ENCODE results near the gene PACS2.

DNA sequence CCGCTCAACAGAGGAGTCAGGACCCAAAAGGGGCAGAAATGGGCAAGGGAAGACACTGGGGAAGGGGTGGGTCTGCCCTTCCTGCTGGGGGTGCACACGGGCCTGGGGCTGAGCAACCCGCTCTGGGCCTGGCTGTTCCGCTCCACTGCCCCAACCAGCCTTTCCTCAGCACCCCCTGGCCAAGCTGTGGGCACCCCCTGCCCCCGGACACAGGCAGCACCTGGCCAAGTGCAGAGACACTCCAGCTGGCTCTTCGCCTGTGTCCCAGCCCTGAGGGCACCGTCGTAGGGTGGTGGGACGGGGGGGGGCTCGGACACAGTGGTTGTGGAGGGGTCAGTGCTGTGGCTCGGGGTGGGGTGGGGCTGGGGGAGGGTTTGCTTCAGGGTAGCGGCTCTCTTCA, 10.3 kb downstream of the PACS2 start:
- TF ChIP-seq, protein P1, sequence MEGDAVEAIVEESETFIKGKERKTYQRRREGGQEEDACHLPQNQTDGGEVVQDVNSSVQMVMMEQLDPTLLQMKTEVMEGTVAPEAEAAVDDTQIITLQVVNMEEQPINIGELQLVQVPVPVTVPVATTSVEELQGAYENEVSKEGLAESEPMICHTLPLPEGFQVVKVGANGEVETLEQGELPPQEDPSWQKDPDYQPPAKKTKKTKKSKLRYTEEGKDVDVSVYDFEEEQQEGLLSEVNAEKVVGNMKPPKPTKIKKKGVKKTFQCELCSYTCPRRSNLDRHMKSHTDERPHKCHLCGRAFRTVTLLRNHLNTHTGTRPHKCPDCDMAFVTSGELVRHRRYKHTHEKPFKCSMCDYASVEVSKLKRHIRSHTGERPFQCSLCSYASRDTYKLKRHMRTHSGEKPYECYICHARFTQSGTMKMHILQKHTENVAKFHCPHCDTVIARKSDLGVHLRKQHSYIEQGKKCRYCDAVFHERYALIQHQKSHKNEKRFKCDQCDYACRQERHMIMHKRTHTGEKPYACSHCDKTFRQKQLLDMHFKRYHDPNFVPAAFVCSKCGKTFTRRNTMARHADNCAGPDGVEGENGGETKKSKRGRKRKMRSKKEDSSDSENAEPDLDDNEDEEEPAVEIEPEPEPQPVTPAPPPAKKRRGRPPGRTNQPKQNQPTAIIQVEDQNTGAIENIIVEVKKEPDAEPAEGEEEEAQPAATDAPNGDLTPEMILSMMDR (IDR thresholded peaks at IDR 0.05) = no peak
- TF ChIP-seq, protein P2, sequence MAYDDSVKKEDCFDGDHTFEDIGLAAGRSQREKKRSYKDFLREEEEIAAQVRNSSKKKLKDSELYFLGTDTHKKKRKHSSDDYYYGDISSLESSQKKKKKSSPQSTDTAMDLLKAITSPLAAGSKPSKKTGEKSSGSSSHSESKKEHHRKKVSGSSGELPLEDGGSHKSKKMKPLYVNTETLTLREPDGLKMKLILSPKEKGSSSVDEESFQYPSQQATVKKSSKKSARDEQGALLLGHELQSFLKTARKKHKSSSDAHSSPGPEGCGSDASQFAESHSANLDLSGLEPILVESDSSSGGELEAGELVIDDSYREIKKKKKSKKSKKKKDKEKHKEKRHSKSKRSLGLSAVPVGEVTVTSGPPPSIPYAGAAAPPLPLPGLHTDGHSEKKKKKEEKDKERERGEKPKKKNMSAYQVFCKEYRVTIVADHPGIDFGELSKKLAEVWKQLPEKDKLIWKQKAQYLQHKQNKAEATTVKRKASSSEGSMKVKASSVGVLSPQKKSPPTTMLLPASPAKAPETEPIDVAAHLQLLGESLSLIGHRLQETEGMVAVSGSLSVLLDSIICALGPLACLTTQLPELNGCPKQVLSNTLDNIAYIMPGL (CRISPR knock-in tag; IDR thresholded peaks at IDR 0.05) = no peak
- TF ChIP-seq NR2C2 (CRISPR knock-in tag; IDR thresholded peaks at IDR 0.05) (no peak), TCF7 (CRISPR knock-in tag; IDR thresholded peaks at IDR 0.05; ENCODE audit: low read depth) (no peak), NFE2L1 (CRISPR knock-in tag; IDR thresholded peaks at IDR 0.05) (no peak)
- TF ChIP-seq, protein P3, sequence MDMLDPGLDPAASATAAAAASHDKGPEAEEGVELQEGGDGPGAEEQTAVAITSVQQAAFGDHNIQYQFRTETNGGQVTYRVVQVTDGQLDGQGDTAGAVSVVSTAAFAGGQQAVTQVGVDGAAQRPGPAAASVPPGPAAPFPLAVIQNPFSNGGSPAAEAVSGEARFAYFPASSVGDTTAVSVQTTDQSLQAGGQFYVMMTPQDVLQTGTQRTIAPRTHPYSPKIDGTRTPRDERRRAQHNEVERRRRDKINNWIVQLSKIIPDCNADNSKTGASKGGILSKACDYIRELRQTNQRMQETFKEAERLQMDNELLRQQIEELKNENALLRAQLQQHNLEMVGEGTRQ (CRISPR knock-in tag; IDR thresholded peaks at IDR 0.05) = no peak
- TF ChIP-seq, protein P4, sequence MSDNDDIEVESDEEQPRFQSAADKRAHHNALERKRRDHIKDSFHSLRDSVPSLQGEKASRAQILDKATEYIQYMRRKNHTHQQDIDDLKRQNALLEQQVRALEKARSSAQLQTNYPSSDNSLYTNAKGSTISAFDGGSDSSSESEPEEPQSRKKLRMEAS (CRISPR knock-in tag; IDR thresholded peaks at IDR 0.05) = no peak
